HEK293 (cell line): ENCODE data around the gene SLC25A25.
"Not testable (repeated sequence)": the region's sequence is repeated elsewhere in the genome, so short reads cannot be mapped to it uniquely, and the experiment has no call there.

Experiments
- CTCF ChIA-PET: fragments of 350-600 bp; formaldehyde crosslinking; extraction: SDS; loops from one replicate; lab custom pipeline; 2021; ENCODE audit warnings: antibody characterized with exemption; lab: Yijun Ruan, JAX
- POLR2A ChIA-PET: fragments of 300-600 bp; formaldehyde crosslinking; extraction: SDS; loops from one replicate; lab custom pipeline; 2020; ENCODE audit warnings: antibody characterized with exemption, inconsistent platforms; lab: Yijun Ruan, JAX
- H3K27ac ChIP-seq: fragments of 200-500 bp; sonication (Bioruptor generic); 2 replicates; pipeline ENCODE4 v1.5.1; 2014; ENCODE audit warnings: low read depth, low read length, control low read depth, inconsistent platforms; ENCODE audit errors: extremely low read depth
- H3K36me3 ChIP-seq, 2 experiments: fragments of 200-500 bp in 1 of 2; sonication (Bioruptor generic) in 1 of 2; 1 replicate in 1 of 2; 2 replicates in 1 of 2; pipeline ENCODE4 v1.5.1; 2014 to 2017; ENCODE audit warnings: inconsistent platforms in 2 of 2, low read length in 2 of 2; ENCODE audit not compliant: control insufficient read depth in 2 of 2, insufficient read depth in 1 of 2
- H3K4me1 ChIP-seq: fragments of 200-500 bp; sonication (Bioruptor generic); 2 replicates; pipeline ENCODE4 v1.5.1; 2014; ENCODE audit warnings: mild to moderate bottlenecking, low read length, inconsistent platforms; ENCODE audit not compliant: control insufficient read depth, insufficient read depth
- H3K4me3 ChIP-seq: 2 replicates; pipeline ENCODE4 v1.5.1; 2011; ENCODE audit warnings: low read depth, mild to moderate bottlenecking, control low read depth, low read length, moderate library complexity
- H3K9me3 ChIP-seq: fragments of 200-500 bp; sonication (Bioruptor generic); 2 replicates; pipeline ENCODE4 v1.5.1; 2014; ENCODE audit warnings: low read depth, low read length, inconsistent platforms; ENCODE audit not compliant: control insufficient read depth, insufficient read depth
- KLF7 ChIP-seq: fragments of 450-650 bp; formaldehyde crosslinking; IDR thresholded peaks from 2 replicates; pipeline ENCODE4 v1.5.1; 2016; ENCODE audit warnings: missing biosample characterization, missing genetic modification characterization, borderline replicate concordance
- ZNF155 ChIP-seq: fragments of 450-650 bp; formaldehyde crosslinking; IDR thresholded peaks from 2 replicates; pipeline ENCODE4 v1.5.1; 2016; ENCODE audit warnings: missing biosample characterization, missing genetic modification characterization
- ZNF184 ChIP-seq: fragments of 450-650 bp; IDR thresholded peaks from 2 replicates; pipeline ENCODE4 v1.5.1; 2018; ENCODE audit warnings: missing biosample characterization, mild to moderate bottlenecking, missing genetic modification characterization
- ZNF211 ChIP-seq: fragments of 450-650 bp; formaldehyde crosslinking; IDR thresholded peaks from 2 replicates; pipeline ENCODE4 v1.5.1; 2016; ENCODE audit warnings: low read depth, missing biosample characterization, missing genetic modification characterization
- ZNF214 ChIP-seq: fragments of 450-650 bp; formaldehyde crosslinking; IDR thresholded peaks from 2 replicates; pipeline ENCODE4 v1.5.1; 2017; ENCODE audit warnings: missing biosample characterization, mild to moderate bottlenecking, missing genetic modification characterization, borderline replicate concordance
- ZNF274 ChIP-seq, 2 experiments: fragments of 200-500 bp in 1 of 2; fragments of 450-650 bp in 1 of 2; sonication (Bioruptor generic) in 1 of 2; formaldehyde crosslinking in 1 of 2; IDR thresholded peaks; 2 replicates each; pipeline versions ENCODE4 v1.5.1 to v1.6.1; 2014 to 2016; ENCODE audit warnings: borderline replicate concordance in 1 of 2, inconsistent platforms in 1 of 2, low read length in 1 of 2, missing biosample characterization in 1 of 2, missing genetic modification characterization in 1 of 2
- ZNF560 ChIP-seq: fragments of 450-650 bp; formaldehyde crosslinking; IDR thresholded peaks from 2 replicates; pipeline ENCODE4 v1.5.1; 2017; ENCODE audit warnings: missing biosample characterization, missing genetic modification characterization, borderline replicate concordance
- ZNF621 ChIP-seq: fragments of 450-650 bp; formaldehyde crosslinking; IDR thresholded peaks from 2 replicates; pipeline ENCODE4 v1.5.1; 2017; ENCODE audit warnings: missing biosample characterization, missing genetic modification characterization
- ZNF677 ChIP-seq: fragments of 450-650 bp; IDR thresholded peaks from 2 replicates; pipeline ENCODE4 v1.5.0; 2018; ENCODE audit warnings: missing biosample characterization, mild to moderate bottlenecking, missing genetic modification characterization, moderate library complexity
- ZNF837 ChIP-seq: fragments of 450-650 bp; formaldehyde crosslinking; IDR thresholded peaks from 2 replicates; pipeline ENCODE4 v1.5.1; 2016; ENCODE audit warnings: missing biosample characterization, missing genetic modification characterization
- TF ChIP-seq, protein P1 (sequence below): fragments of 450-650 bp; formaldehyde crosslinking; IDR thresholded peaks from 2 replicates; pipeline ENCODE4 v1.5.1; 2016; ENCODE audit warnings: missing biosample characterization, missing genetic modification characterization
- TF ChIP-seq, protein P2 (sequence below): fragments of 450-650 bp; formaldehyde crosslinking; IDR thresholded peaks from 2 replicates; pipeline ENCODE4 v1.5.1; 2016; ENCODE audit warnings: missing biosample characterization, missing genetic modification characterization
- TF ChIP-seq, protein P3 (sequence below): fragments of 450-650 bp; formaldehyde crosslinking; IDR thresholded peaks from 2 replicates; pipeline ENCODE4 v1.5.1; 2016; ENCODE audit warnings: missing biosample characterization, missing genetic modification characterization
- TF ChIP-seq, protein P4 (sequence below): fragments of 450-650 bp; formaldehyde crosslinking; IDR thresholded peaks from 2 replicates; pipeline ENCODE4 v1.5.1; 2017; ENCODE audit warnings: missing biosample characterization, missing genetic modification characterization
- TF ChIP-seq, protein P5 (sequence below): fragments of 450-650 bp; formaldehyde crosslinking; IDR thresholded peaks from 2 replicates; pipeline ENCODE4 v1.5.1; 2016; ENCODE audit warnings: missing biosample characterization, missing genetic modification characterization

SLC25A25 gene

DNA sequence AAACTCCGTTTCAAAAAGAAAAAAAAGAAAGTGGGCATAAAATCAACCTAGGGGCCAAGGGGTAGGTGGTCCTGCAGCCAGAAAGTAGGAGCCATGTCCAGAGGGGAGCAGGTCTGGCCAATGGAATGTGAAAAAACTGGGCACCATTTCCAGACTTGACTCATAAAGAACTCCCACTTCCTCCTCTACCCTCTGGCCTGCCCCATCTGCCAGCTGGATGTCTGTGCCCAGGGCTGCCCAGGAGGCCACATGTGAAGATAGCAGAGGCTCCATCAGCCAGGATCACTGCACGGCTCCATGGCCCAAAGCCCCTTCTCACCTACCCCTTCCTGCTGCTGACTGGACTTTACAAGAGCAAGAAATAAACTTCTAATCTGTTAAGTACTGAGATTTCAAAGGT, 45.1 kb upstream of the SLC25A25 start (continued):
- TF ChIP-seq, protein P1, sequence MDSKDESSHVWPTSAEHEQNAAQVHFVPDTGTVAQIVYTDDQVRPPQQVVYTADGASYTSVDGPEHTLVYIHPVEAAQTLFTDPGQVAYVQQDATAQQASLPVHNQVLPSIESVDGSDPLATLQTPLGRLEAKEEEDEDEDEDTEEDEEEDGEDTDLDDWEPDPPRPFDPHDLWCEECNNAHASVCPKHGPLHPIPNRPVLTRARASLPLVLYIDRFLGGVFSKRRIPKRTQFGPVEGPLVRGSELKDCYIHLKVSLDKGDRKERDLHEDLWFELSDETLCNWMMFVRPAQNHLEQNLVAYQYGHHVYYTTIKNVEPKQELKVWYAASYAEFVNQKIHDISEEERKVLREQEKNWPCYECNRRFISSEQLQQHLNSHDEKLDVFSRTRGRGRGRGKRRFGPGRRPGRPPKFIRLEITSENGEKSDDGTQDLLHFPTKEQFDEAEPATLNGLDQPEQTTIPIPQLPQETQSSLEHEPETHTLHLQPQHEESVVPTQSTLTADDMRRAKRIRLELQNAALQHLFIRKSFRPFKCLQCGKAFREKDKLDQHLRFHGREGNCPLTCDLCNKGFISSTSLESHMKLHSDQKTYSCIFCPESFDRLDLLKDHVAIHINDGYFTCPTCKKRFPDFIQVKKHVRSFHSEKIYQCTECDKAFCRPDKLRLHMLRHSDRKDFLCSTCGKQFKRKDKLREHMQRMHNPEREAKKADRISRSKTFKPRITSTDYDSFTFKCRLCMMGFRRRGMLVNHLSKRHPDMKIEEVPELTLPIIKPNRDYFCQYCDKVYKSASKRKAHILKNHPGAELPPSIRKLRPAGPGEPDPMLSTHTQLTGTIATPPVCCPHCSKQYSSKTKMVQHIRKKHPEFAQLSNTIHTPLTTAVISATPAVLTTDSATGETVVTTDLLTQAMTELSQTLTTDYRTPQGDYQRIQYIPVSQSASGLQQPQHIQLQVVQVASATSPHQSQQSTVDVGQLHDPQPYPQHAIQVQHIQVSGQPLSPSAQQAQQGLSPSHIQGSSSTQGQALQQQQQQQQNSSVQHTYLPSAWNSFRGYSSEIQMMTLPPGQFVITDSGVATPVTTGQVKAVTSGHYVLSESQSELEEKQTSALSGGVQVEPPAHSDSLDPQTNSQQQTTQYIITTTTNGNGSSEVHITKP (tag by site-specific recombination) = no peak
- no peak for TF ChIP-seq ZNF211 (tag by site-specific recombination)
- no peak for TF ChIP-seq ZNF677 (tag by site-specific recombination)
- no peak for TF ChIP-seq KLF7 (tag by site-specific recombination)
- TF ChIP-seq, protein P2, sequence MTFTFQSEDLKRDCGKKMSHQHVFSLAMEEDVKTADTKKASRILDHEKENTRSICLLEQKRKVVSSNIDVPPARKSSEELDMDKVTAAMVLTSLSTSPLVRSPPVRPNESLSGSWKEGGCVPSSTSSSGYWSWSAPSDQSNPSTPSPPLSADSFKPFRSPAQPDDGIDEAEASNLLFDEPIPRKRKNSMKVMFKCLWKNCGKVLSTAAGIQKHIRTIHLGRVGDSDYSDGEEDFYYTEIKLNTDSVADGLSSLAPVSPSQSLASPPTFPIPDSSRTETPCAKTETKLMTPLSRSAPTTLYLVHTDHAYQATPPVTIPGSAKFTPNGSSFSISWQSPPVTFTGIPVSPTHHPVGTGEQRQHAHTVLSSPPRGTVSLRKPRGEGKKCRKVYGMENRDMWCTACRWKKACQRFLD = no peak
- no peak for TF ChIP-seq ZNF274 (IDR thresholded peaks at IDR 0.05; ENCODE audit: low read length)
- TF ChIP-seq ZNF274 (tag by site-specific recombination; IDR thresholded peaks at IDR 0.05; ENCODE audit: borderline replicate concordance) = no peak
- TF ChIP-seq ZNF837 = no peak
- no peak for TF ChIP-seq ZNF621 (tag by site-specific recombination)
- TF ChIP-seq ZNF155 (tag by site-specific recombination) = no peak
- TF ChIP-seq, protein P3, sequence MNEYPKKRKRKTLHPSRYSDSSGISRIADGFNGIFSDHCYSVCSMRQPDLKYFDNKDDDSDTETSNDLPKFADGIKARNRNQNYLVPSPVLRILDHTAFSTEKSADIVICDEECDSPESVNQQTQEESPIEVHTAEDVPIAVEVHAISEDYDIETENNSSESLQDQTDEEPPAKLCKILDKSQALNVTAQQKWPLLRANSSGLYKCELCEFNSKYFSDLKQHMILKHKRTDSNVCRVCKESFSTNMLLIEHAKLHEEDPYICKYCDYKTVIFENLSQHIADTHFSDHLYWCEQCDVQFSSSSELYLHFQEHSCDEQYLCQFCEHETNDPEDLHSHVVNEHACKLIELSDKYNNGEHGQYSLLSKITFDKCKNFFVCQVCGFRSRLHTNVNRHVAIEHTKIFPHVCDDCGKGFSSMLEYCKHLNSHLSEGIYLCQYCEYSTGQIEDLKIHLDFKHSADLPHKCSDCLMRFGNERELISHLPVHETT (tag by site-specific recombination) = no peak
- TF ChIP-seq, protein P4, sequence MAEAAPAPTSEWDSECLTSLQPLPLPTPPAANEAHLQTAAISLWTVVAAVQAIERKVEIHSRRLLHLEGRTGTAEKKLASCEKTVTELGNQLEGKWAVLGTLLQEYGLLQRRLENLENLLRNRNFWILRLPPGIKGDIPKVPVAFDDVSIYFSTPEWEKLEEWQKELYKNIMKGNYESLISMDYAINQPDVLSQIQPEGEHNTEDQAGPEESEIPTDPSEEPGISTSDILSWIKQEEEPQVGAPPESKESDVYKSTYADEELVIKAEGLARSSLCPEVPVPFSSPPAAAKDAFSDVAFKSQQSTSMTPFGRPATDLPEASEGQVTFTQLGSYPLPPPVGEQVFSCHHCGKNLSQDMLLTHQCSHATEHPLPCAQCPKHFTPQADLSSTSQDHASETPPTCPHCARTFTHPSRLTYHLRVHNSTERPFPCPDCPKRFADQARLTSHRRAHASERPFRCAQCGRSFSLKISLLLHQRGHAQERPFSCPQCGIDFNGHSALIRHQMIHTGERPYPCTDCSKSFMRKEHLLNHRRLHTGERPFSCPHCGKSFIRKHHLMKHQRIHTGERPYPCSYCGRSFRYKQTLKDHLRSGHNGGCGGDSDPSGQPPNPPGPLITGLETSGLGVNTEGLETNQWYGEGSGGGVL (tag by site-specific recombination) = no peak
- no peak for TF ChIP-seq ZNF560
- TF ChIP-seq ZNF214 = no peak

DNA sequence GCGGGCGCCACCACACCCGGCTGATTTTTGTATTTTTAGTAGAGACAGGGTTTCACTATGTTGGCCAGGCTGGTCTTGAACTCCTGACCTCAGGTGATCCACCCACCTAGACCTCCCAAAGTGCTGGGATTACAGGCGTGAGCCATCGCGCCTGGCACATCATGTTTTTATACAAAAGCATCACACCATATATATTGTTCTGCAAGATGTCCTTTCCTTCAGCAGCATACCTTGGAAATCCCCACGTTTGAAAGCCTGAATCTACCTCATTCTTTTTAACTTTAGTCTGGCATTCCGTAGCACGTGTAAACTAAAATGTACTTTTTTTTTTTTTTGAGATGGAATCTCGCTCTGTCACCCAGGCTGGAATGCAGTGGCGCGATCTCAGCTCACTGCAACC, 44.4 kb upstream of the SLC25A25 start:
- H3K4me3 ChIP-seq, H3K27ac ChIP-seq, H3K4me1 ChIP-seq, POLR2A ChIA-PET, H3K9me3 ChIP-seq, H3K36me3 ChIP-seq: not testable (repeated sequence)
- CTCF ChIA-PET = interaction anchor here (0.7 to 2.1 kb wide), 4 partner anchors 16 to 81 kb away, joined by 3 to 8 read pairs (median 5); no protein-coding TSS in a partner anchor

DNA sequence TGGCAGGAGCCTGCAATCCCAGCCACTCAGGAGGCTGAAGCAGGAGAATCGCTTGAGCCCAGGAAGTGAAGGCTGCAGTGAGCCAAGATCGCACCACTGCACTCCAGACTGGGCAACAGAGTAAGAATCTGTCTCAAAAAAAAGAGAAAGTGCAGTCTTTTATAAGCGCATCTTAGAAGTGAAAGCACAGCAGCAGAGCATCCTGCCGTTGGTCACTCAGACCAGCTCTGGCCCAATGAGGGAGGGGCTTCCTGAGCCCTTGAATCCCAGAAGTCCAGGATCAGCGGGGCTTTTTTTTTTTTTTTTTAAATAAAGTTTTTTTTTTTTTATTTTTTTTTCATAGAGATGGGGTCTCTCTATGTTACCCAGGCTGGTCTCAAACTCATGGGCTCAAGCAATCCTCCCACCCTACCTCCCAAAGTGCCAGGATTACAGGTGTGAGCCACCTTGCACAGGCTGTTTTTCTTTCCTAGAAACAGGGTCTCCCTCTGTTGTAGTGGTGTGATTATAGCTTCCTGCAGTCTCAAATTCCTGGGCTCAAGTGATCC, 43.2 kb upstream of the SLC25A25 start:
- TF ChIP-seq, protein P5, sequence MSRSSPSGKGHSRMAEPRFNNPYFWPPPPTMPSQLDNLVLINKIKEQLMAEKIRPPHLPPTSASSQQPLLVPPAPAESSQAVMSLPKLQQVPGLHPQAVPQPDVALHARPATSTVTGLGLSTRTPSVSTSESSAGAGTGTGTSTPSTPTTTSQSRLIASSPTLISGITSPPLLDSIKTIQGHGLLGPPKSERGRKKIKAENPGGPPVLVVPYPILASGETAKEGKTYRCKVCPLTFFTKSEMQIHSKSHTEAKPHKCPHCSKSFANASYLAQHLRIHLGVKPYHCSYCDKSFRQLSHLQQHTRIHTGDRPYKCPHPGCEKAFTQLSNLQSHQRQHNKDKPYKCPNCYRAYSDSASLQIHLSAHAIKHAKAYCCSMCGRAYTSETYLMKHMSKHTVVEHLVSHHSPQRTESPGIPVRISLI = peak; percentile 50; the same call in 1 of the 2 replicates
- TF ChIP-seq ZNF184 (tag by site-specific recombination) = no peak
- Histone ChIP-seq H3K4me1 (no peaks in the 10 kb centered on the region), H3K36me3 (no peaks in the 10 kb centered on the region), H3K4me3 (no peak overlapping the region), H3K27ac (no peak overlapping the region), H3K9me3 (no peaks in the 10 kb centered on the region)
- ChIA-PET POLR2A (interaction anchor here (1.0 kb wide), 1 partner anchor 44 kb away, joined by 3 read pairs; the partner anchor contains the start of gene EEIG1), CTCF (interaction anchor here (0.7 to 3.4 kb wide), 6 partner anchors 10 to 254 kb away, joined by 4 to 28 read pairs (median 6); no protein-coding TSS in a partner anchor)
